Hepatocyte (in vitro differentiated cells): ENCODE data around the gene TADA3. TPM values are rescaled to one million over a fixed set of nuclear protein-coding genes. Genes with fewer than 3 reads are reported as not detected.

ENCODE experiments used
- DNase-seq: peaks from one replicate; pipeline ENCODE4 v3.0.0-alpha.2; 2016; ENCODE audit warnings: low spot score
- H2AFZ ChIP-seq: fragments of 200-600 bp; sonication (generic); 2 replicates; pipeline ENCODE4 v1.6.0; 2016; ENCODE audit warnings: antibody characterized with exemption, mild to moderate bottlenecking
- H3K27ac ChIP-seq: fragments of 200-600 bp; sonication (generic); 2 replicates; pipeline ENCODE4 v1.5.1; 2016; ENCODE audit warnings: mild to moderate bottlenecking
- H3K27me3 ChIP-seq: fragments of 200-600 bp; sonication (generic); 2 replicates; pipeline ENCODE4 v1.6.1; 2016
- H3K36me3 ChIP-seq: fragments of 200-600 bp; sonication (generic); replicated peaks from 2 replicates; pipeline ENCODE4 v1.5.1; 2016; ENCODE audit warnings: low read depth; ENCODE audit not compliant: insufficient read depth
- H3K4me1 ChIP-seq: fragments of 200-600 bp; sonication (generic); 2 replicates; pipeline ENCODE4 v1.5.1; 2016; ENCODE audit warnings: mild to moderate bottlenecking, moderate library complexity; ENCODE audit not compliant: insufficient read depth
- H3K4me2 ChIP-seq: fragments of 200-600 bp; sonication (generic); 2 replicates; pipeline ENCODE4 v1.6.0; 2016
- H3K4me3 ChIP-seq: fragments of 200-600 bp; sonication (generic); 2 replicates; pipeline ENCODE4 v1.5.1; 2016; ENCODE audit warnings: mild to moderate bottlenecking
- H3K79me2 ChIP-seq: fragments of 200-600 bp; sonication (generic); 2 replicates; pipeline ENCODE4 v1.6.0; 2017; ENCODE audit warnings: mild to moderate bottlenecking
- H3K9me2 ChIP-seq: fragments of 200-600 bp; sonication (generic); replicated peaks from 2 replicates; pipeline ENCODE4 v1.6.0; 2017; ENCODE audit warnings: mild to moderate bottlenecking; ENCODE audit not compliant: insufficient read depth
- H3K9me3 ChIP-seq: fragments of 200-600 bp; sonication (generic); 2 replicates; pipeline ENCODE4 v1.5.1; 2016; ENCODE audit warnings: low read depth, mild to moderate bottlenecking
- H4K20me1 ChIP-seq: fragments of 200-600 bp; sonication (generic); 2 replicates; pipeline ENCODE4 v1.6.0; 2016; ENCODE audit warnings: mild to moderate bottlenecking; ENCODE audit not compliant: insufficient read depth, poor library complexity, severe bottlenecking
- EZH2 ChIP-seq: fragments of 200-600 bp; sonication (generic); IDR thresholded peaks from 2 replicates; pipeline ENCODE4 v1.6.1; 2016; ENCODE audit warnings: antibody characterized with exemption, mild to moderate bottlenecking, borderline replicate concordance
- EZH2phosphoT487 ChIP-seq: fragments of 200-600 bp; sonication (generic); IDR thresholded peaks from one replicate; pipeline ENCODE4 v1.6.1; 2018; ENCODE audit warnings: antibody characterized with exemption, mild to moderate bottlenecking, low read depth, moderate library complexity; ENCODE audit not compliant: unreplicated experiment, severe bottlenecking
- whole genome bisulfite sequencing: methylation state at CpG from one replicate; pipeline ENCODE4 v1.1.6; 2016; ENCODE audit warnings: low lambda C conversion rate; ENCODE audit errors: missing lambda C conversion rate; 5-methylcytosine and 5-hydroxymethylcytosine counted together
- polyA plus RNA-seq: library from polyadenylated mRNA; unstranded; fragments of >200 nt; fragmentation: Nextera tagmentation; extraction: Ambion mirVana; gene quantifications from 2 replicates; pipeline ENCODE4 v1.2.1, GENCODE V29; 2016
- total RNA-seq: library from RNA; depleted of rRNA; stranded (reverse); fragments of >200 nt; gene quantifications from 2 replicates; pipeline ENCODE4 v1.2.3, GENCODE V29; 2014
- TF ChIP-seq, protein P1 (sequence below): fragments of 200-600 bp; sonication (generic); IDR thresholded peaks from 2 replicates; pipeline ENCODE4 v1.5.1; 2016; ENCODE audit warnings: antibody characterized with exemption, mild to moderate bottlenecking; ENCODE audit not compliant: poor library complexity

The TADA3 gene
- total and polyA plus RNA-seq, 2 experiments from 2014 or later = 61.2 to 65.5 TPM

DNA sequence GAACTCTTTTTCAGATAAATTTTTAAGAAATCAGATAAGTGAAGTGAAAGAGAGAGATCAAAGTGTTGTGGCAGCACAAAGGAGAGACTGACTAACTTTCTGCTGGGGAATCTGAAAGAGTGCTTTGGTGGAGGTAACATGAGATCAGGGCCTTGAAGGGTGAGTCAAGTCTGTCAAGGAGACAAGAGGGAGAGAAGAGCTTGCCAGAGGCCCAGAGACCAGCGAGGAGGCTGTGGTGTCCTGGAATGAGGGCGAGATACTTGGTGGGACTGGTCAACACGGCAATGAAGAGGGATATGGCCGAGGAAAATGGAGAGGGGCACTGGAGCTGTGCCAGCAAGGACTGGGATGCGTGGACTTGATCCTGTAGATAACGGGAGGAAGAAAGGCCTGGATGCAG lies 4.6 kb downstream of the TADA3 start:
- Histone ChIP-seq H3K4me2 (no peak overlapping the region), H3K79me2 (peaks cover 11% of the 10 kb centered on the region), H2AFZ (no peak overlapping the region), H3K9me2 (no peaks in the 10 kb centered on the region), H3K27ac (no peak overlapping the region), H3K4me3 (no peak overlapping the region), H4K20me1 (no peaks in the 10 kb centered on the region), H3K9me3 (no peaks in the 10 kb centered on the region), H3K4me1 (peaks cover 9% of the 10 kb centered on the region), H3K36me3 (no peaks in the 10 kb centered on the region), H3K27me3 (no peaks in the 10 kb centered on the region)
- WGBS = 94% methylated on average over 6 of the region's 6 CpGs
- TF ChIP-seq EZH2 = no peak
- no peak for TF ChIP-seq EZH2phosphoT487
- TF ChIP-seq, protein P1, sequence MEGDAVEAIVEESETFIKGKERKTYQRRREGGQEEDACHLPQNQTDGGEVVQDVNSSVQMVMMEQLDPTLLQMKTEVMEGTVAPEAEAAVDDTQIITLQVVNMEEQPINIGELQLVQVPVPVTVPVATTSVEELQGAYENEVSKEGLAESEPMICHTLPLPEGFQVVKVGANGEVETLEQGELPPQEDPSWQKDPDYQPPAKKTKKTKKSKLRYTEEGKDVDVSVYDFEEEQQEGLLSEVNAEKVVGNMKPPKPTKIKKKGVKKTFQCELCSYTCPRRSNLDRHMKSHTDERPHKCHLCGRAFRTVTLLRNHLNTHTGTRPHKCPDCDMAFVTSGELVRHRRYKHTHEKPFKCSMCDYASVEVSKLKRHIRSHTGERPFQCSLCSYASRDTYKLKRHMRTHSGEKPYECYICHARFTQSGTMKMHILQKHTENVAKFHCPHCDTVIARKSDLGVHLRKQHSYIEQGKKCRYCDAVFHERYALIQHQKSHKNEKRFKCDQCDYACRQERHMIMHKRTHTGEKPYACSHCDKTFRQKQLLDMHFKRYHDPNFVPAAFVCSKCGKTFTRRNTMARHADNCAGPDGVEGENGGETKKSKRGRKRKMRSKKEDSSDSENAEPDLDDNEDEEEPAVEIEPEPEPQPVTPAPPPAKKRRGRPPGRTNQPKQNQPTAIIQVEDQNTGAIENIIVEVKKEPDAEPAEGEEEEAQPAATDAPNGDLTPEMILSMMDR = no peak
- DNase-seq = no peak

- H3K36me3 ChIP-seq = no peaks in the 10 kb centered on the region
- DNase-seq = no peak
- 96% methylated on average over 13 of the region's 13 CpGs for WGBS
- H3K9me2 ChIP-seq = no peaks in the 10 kb centered on the region
- TF ChIP-seq, protein P1 = peak; percentile 33
- no peak for TF ChIP-seq EZH2
- H3K4me3 ChIP-seq = no peak overlapping the region
- H3K4me2 ChIP-seq = no peak overlapping the region
- peaks cover 10% of the 10 kb centered on the region for H3K79me2 ChIP-seq
- H2AFZ ChIP-seq = no peak overlapping the region
- H3K27ac ChIP-seq = no peak overlapping the region
- H3K9me3 ChIP-seq = no peaks in the 10 kb centered on the region
- H4K20me1 ChIP-seq = no peaks in the 10 kb centered on the region
- H3K4me1 ChIP-seq = peaks cover 9% of the 10 kb centered on the region
- no peaks in the 10 kb centered on the region for H3K27me3 ChIP-seq
These were observed 5.2 kb downstream of the TADA3 start for GRCh38 chr3:9786825-9787669.

DNA sequence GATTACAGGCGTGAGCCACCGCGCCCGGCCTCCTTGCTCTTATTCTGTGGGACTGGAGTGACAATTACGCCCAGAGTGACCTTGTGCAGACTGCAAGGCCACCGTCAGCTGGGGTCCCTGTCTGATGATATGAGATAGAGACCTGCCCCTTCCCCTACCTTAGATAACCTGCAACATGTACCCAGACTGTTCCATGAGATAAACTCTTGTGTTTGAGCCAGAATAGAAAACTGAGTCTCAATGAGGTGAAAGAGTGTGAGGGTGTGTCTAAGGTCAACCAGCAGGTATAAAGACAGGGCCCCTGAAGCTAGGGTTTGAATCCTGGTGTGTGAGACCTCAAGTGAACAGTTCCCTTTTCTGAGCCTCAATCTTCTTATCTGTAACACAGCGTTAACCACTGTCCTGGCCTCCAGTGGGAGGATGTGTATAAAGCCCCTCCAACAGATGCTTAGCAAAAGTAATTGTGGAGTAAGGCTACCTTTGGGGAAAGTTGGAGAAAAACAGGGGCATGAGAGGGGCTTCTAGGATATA lies 6.0 kb downstream of the TADA3 start:
- DNase-seq = no peak
- H3K4me3 ChIP-seq = no peak overlapping the region
- H3K4me2 ChIP-seq = no peak overlapping the region
- no peak overlapping the region for H3K27ac ChIP-seq
- no peaks in the 10 kb centered on the region for H3K36me3 ChIP-seq
- no peaks in the 10 kb centered on the region for H3K9me2 ChIP-seq
- no peaks in the 10 kb centered on the region for H3K27me3 ChIP-seq
- H4K20me1 ChIP-seq = no peaks in the 10 kb centered on the region
- 93% methylated on average over 7 of the region's 7 CpGs for WGBS
- H3K9me3 ChIP-seq = no peaks in the 10 kb centered on the region
- peaks cover 2% of the 10 kb centered on the region for H3K79me2 ChIP-seq
- peaks cover 3% of the 10 kb centered on the region for H3K4me1 ChIP-seq
- H2AFZ ChIP-seq = no peak overlapping the region
- TF ChIP-seq EZH2 (no peak), EZH2phosphoT487 (no peak)
- TF ChIP-seq, protein P1 = no peak
